Measurements from ENCODE around the gene TMEM181.
"Not testable (repeated sequence)": the region's sequence is repeated elsewhere in the genome, so short reads cannot be mapped to it uniquely, and the experiment has no call there.

Gene TMEM181

GRCh38 chr6:158559895-158560835 lies at the start of gene TMEM181:
TSS of gene TMEM181 (plus strand) at chr6:158560091. CDS start at chr6:158560225, 134 bp downstream.
- DNase-seq (ENCODE audit: low spot score), result peak; percentile 87

GRCh38 chr6:158512809-158513208 lies 47.1 kb upstream of the TMEM181 start:
- DNase-seq (ENCODE audit: low spot score), result no peak

- no peak for DNase-seq (ENCODE audit: low spot score)
Observed at GRCh38 chr6:158514176-158514575, 45.7 kb upstream of the TMEM181 start.

GRCh38 chr6:158514991-158515390 lies 44.9 kb upstream of the TMEM181 start:
- DNase-seq (ENCODE audit: low spot score), result no peak

GRCh38 chr6:158516098-158516497 lies 43.8 kb upstream of the TMEM181 start:
- DNase-seq (ENCODE audit: low spot score), result no peak

GRCh38 chr6:158517038-158517437 lies 42.9 kb upstream of the TMEM181 start:
- DNase-seq (ENCODE audit: low spot score), result no peak

- DNase-seq (ENCODE audit: low spot score), result no peak
Observed at GRCh38 chr6:158517581-158517980, 42.3 kb upstream of the TMEM181 start.

- peak; percentile 84 for DNase-seq (ENCODE audit: low spot score)
Observed at GRCh38 chr6:158518191-158519127, 41.4 kb upstream of the TMEM181 start.

- DNase-seq (ENCODE audit: low spot score), result no peak
Observed at GRCh38 chr6:158519300-158519699, 40.6 kb upstream of the TMEM181 start.

GRCh38 chr6:158519761-158520160 lies 40.1 kb upstream of the TMEM181 start:
- DNase-seq (ENCODE audit: low spot score), result no peak

GRCh38 chr6:158520975-158521374 lies 38.9 kb upstream of the TMEM181 start:
- DNase-seq (ENCODE audit: low spot score), result not testable (repeated sequence)

- no peak for DNase-seq (ENCODE audit: low spot score)
Observed at GRCh38 chr6:158521759-158522158, 38.1 kb upstream of the TMEM181 start.

GRCh38 chr6:158522616-158523015 lies 37.3 kb upstream of the TMEM181 start:
- DNase-seq (ENCODE audit: low spot score), result no peak

GRCh38 chr6:158524311-158524710 lies 35.6 kb upstream of the TMEM181 start:
- no peak for DNase-seq (ENCODE audit: low spot score)

GRCh38 chr6:158527858-158528257 lies 32.0 kb upstream of the TMEM181 start:
- DNase-seq (ENCODE audit: low spot score), result not testable (repeated sequence)

- DNase-seq (ENCODE audit: low spot score), result no peak
Observed at GRCh38 chr6:158528826-158529225, 31.1 kb upstream of the TMEM181 start.

GRCh38 chr6:158529629-158530028 lies 30.3 kb upstream of the TMEM181 start:
- DNase-seq (ENCODE audit: low spot score), result no peak

- no peak for DNase-seq (ENCODE audit: low spot score)
Observed at GRCh38 chr6:158531566-158531965, 28.3 kb upstream of the TMEM181 start.

- no peak for DNase-seq (ENCODE audit: low spot score)
Observed at GRCh38 chr6:158531970-158532369, 27.9 kb upstream of the TMEM181 start.

GRCh38 chr6:158536084-158536890 lies 23.6 kb upstream of the TMEM181 start:
- DNase-seq (ENCODE audit: low spot score), result peak; percentile 79

GRCh38 chr6:158536891-158537798 lies 22.7 kb upstream of the TMEM181 start:
- peak; percentile 22 for DNase-seq (ENCODE audit: low spot score)
